DOHH2 (cell line): Measurements from ENCODE around the gene SIRPG.

Experiments
- H3F3A ChIP-seq: fragments of 200-600 bp; sonication (generic), shearing (Covaris generic); 2 replicates; pipeline ENCODE4 v1.6.0; 2016; ENCODE audit warnings: antibody characterized with exemption, mild to moderate bottlenecking; ENCODE audit not compliant: control insufficient read depth, insufficient read depth
- H3K27ac ChIP-seq: fragments of 200-600 bp; sonication (generic); 2 replicates; pipeline ENCODE4 v1.5.1; 2014; ENCODE audit warnings: low read depth, mild to moderate bottlenecking, low read length, moderate library complexity
- H3K27me3 ChIP-seq: fragments of 200-600 bp; sonication (generic); 2 replicates; pipeline ENCODE4 v1.6.1; 2014; ENCODE audit warnings: mild to moderate bottlenecking, low read length, mixed read lengths; ENCODE audit not compliant: control insufficient read depth
- H3K36me3 ChIP-seq: fragments of 200-600 bp; sonication (generic); 2 replicates; pipeline ENCODE4 v1.6.1; 2014; ENCODE audit warnings: mild to moderate bottlenecking, low read length, moderate library complexity, mixed read lengths; ENCODE audit not compliant: control insufficient read depth
- H3K4me1 ChIP-seq: fragments of 200-600 bp; sonication (generic); 2 replicates; pipeline ENCODE4 v1.6.1; 2014; ENCODE audit warnings: mild to moderate bottlenecking, low read length, mixed read lengths; ENCODE audit not compliant: control insufficient read depth
- H3K4me2 ChIP-seq: fragments of 200-600 bp; sonication (generic); 2 replicates; pipeline ENCODE4 v1.6.0; 2014; ENCODE audit warnings: mild to moderate bottlenecking, low read length, moderate library complexity
- H3K4me3 ChIP-seq: fragments of 200-600 bp; sonication (generic); 2 replicates; pipeline ENCODE4 v1.5.1; 2014; ENCODE audit warnings: mild to moderate bottlenecking, low read length, mixed read lengths
- H3K79me2 ChIP-seq: fragments of 200-600 bp; sonication (generic); 2 replicates; pipeline ENCODE4 v1.6.1; 2014; ENCODE audit warnings: mild to moderate bottlenecking, low read length, mixed read lengths; ENCODE audit not compliant: control insufficient read depth
- H3K9me2 ChIP-seq: fragments of 200-600 bp; sonication (generic); replicated peaks from 2 replicates; pipeline ENCODE4 v1.6.1; 2014; ENCODE audit warnings: mild to moderate bottlenecking, low read length, mixed read lengths; ENCODE audit not compliant: control insufficient read depth
- H3K9me3 ChIP-seq: fragments of 200-600 bp; sonication (generic); 2 replicates; pipeline ENCODE4 v1.6.1; 2014; ENCODE audit warnings: antibody characterized with exemption, low read length, mixed read lengths; ENCODE audit not compliant: control insufficient read depth, insufficient read depth
- H4K20me1 ChIP-seq: fragments of 200-600 bp; sonication (generic); 2 replicates; pipeline ENCODE4 v1.6.0; 2014; ENCODE audit warnings: low read depth, mild to moderate bottlenecking, antibody characterized with exemption, low read length, moderate library complexity; ENCODE audit not compliant: control insufficient read depth, insufficient read depth
- EZH2phosphoT487 ChIP-seq: fragments of 200-600 bp; sonication (generic); IDR thresholded peaks from 2 replicates; pipeline ENCODE4 v1.6.1; 2017; ENCODE audit warnings: borderline replicate concordance, mild to moderate bottlenecking, antibody characterized with exemption, low read length, moderate library complexity, mixed read lengths
- TF ChIP-seq, protein P1 (sequence below): fragments of 200-600 bp; sonication (generic); IDR thresholded peaks from one replicate; pipeline ENCODE4 v1.5.1; 2014; ENCODE audit warnings: antibody characterized with exemption, mild to moderate bottlenecking, low read depth, low read length; ENCODE audit not compliant: poor library complexity, severe bottlenecking

The SIRPG gene

DNA sequence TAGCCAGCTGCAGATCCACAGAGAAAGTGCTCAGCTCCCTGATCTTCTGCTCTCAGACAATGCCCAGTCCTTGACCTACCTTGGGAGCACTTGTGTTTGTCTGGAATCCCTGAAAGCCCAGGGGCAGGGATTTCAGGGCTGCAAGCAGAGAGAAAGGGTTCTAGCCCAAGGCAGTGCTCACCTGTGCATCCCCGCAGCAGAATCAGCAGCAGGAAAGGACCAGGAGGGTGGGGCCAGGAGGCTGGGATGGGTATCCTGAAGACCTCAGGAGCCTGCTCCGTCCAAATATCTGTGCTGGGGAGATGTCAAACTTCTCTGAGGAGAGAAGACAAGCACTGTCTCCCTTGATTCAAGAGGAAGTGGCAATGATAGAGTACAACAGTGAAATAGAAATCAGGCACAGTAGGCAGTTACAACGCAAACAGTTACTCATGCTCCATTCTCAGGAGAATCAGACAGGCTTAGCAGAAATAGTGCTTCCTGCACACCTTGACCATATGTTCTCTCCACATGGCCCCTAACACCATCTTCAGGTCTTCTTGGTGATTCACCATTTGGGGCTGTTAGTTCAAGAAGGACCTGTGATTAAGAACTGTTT lies 28.7 kb upstream of the SIRPG start:
- no peak overlapping the region for H3K27ac ChIP-seq
- no peaks in the 10 kb centered on the region for H3K4me1 ChIP-seq
- peaks cover 6% of the 10 kb centered on the region for H3K9me3 ChIP-seq
- H3F3A ChIP-seq = no peaks in the 10 kb centered on the region
- H3K36me3 ChIP-seq = no peaks in the 10 kb centered on the region
- H3K79me2 ChIP-seq = no peaks in the 10 kb centered on the region
- H3K27me3 ChIP-seq = peaks cover 14% of the 10 kb centered on the region
- H3K4me3 ChIP-seq = no peak overlapping the region
- TF ChIP-seq EZH2phosphoT487 = no peak
- TF ChIP-seq, protein P1, sequence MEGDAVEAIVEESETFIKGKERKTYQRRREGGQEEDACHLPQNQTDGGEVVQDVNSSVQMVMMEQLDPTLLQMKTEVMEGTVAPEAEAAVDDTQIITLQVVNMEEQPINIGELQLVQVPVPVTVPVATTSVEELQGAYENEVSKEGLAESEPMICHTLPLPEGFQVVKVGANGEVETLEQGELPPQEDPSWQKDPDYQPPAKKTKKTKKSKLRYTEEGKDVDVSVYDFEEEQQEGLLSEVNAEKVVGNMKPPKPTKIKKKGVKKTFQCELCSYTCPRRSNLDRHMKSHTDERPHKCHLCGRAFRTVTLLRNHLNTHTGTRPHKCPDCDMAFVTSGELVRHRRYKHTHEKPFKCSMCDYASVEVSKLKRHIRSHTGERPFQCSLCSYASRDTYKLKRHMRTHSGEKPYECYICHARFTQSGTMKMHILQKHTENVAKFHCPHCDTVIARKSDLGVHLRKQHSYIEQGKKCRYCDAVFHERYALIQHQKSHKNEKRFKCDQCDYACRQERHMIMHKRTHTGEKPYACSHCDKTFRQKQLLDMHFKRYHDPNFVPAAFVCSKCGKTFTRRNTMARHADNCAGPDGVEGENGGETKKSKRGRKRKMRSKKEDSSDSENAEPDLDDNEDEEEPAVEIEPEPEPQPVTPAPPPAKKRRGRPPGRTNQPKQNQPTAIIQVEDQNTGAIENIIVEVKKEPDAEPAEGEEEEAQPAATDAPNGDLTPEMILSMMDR = no peak
- no peaks in the 10 kb centered on the region for H4K20me1 ChIP-seq
- H3K4me2 ChIP-seq = no peak overlapping the region
- no peaks in the 10 kb centered on the region for H3K9me2 ChIP-seq

DNA sequence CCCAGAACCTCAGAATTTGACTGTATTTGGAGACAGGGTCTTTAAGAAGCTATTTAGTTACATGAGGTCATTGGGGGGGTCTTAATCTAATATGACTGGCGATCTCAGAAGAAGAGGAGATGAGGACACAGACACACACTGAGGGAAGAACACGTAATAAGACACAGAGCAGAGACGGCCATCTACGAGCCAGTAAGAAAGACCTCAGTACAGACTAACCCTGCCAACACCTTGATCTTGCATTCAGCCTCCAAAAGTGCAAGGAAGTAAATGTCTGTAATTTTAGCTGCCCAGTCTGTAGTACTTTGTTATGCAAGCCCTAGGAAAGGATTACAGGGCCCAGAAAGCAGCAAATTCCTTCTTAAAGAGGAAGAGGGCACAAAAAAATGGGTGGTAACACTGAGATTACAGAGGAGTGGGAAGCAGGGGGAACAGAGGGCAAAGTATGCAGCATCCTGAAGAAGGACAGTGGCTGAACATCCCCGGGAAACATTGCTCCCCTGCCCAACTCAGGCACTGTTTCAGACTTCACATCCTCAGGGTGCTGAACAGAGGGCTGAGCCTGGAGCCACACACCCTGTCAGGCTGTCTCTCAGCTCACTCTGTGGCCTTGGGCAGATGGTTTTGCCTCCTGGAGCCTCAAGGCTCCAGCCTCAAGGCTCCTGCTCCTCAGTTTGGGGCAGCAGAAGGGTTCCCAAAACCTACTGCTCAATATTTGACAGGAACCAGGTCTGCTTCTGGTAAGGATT lies 27.9 kb upstream of the SIRPG start:
- Histone ChIP-seq H3K4me3 (no peak overlapping the region), H3F3A (no peaks in the 10 kb centered on the region), H3K4me1 (no peaks in the 10 kb centered on the region), H3K9me2 (no peaks in the 10 kb centered on the region), H4K20me1 (no peaks in the 10 kb centered on the region), H3K36me3 (no peaks in the 10 kb centered on the region), H3K4me2 (no peak overlapping the region), H3K27me3 (peaks cover 14% of the 10 kb centered on the region), H3K9me3 (peaks cover 6% of the 10 kb centered on the region), H3K79me2 (no peaks in the 10 kb centered on the region), H3K27ac (no peak overlapping the region)
- TF ChIP-seq, protein P1 = no peak
- no peak for TF ChIP-seq EZH2phosphoT487

DNA sequence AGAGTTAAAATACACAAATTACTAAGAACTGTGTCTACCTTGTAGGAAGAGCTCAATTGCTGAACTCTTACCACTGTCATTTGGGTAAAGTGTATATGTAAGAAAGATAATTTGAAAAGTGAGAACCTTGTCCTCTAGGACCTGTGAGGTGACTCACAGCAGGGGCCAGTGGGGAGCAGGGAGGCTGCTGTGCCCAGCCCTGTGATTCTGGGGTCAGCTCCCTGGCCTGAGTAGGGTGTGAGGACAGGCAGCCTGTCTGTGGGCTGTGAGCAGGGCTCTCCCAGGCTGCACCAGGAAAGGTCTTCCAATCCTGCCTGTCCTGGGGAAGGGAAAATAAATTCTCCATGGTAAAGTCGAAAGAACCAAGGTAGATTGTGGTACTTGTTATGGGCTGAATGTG lies 27.3 kb upstream of the SIRPG start:
- no peaks in the 10 kb centered on the region for H3K9me2 ChIP-seq
- H3K4me3 ChIP-seq = no peak overlapping the region
- H3F3A ChIP-seq = no peaks in the 10 kb centered on the region
- no peaks in the 10 kb centered on the region for H3K4me1 ChIP-seq
- H3K79me2 ChIP-seq = no peaks in the 10 kb centered on the region
- H4K20me1 ChIP-seq = no peaks in the 10 kb centered on the region
- peaks cover 14% of the 10 kb centered on the region for H3K27me3 ChIP-seq
- TF ChIP-seq EZH2phosphoT487 = no peak
- TF ChIP-seq, protein P1 = no peak
- peaks cover 6% of the 10 kb centered on the region for H3K9me3 ChIP-seq
- H3K4me2 ChIP-seq = no peak overlapping the region
- H3K27ac ChIP-seq = no peak overlapping the region
- no peaks in the 10 kb centered on the region for H3K36me3 ChIP-seq
